K562 (cell line): ENCODE measurements around the gene TIGAR. TPM values are rescaled to one million over a fixed set of nuclear protein-coding genes. Genes with fewer than 3 reads are reported as not detected.

Experiments
- ARNT ChIP-seq, 2 experiments: fragments of 450-650 bp; IDR thresholded peaks; 2 replicates each; pipeline ENCODE4 v1.6.1; 2016; ENCODE audit warnings: mild to moderate bottlenecking in 1 of 2
- ATF1 ChIP-seq, 2 experiments: fragments of 450-650 bp in 1 of 2; IDR thresholded peaks; 2 replicates each; pipeline ENCODE4 v1.6.1; 2016; ENCODE audit warnings: missing compliant biosample characterization in 1 of 2, missing genetic modification characterization in 1 of 2
- ATF7 ChIP-seq: fragments of 450-650 bp; IDR thresholded peaks from 2 replicates; pipeline ENCODE4 v1.7.1; 2014; ENCODE audit warnings: mild to moderate bottlenecking, moderate library complexity
- CBFA2T2 ChIP-seq: fragments of 450-650 bp; conservative IDR thresholded peaks from 2 replicates; pipeline ENCODE4 v1.6.1; 2017; ENCODE audit warnings: mild to moderate bottlenecking
- CBFB ChIP-seq: sonication (generic); formaldehyde crosslinking; IDR thresholded peaks from 2 replicates; pipeline ENCODE4 v1.4.0; 2020; ENCODE audit warnings: mild to moderate bottlenecking, missing genetic modification reagents
- DDX20 ChIP-seq: fragments of 450-650 bp; IDR thresholded peaks from 2 replicates; pipeline ENCODE4 v1.6.1; 2016; ENCODE audit warnings: missing genetic modification characterization, low read depth, mild to moderate bottlenecking, missing compliant biosample characterization, moderate library complexity
- GATA2 ChIP-seq: sonication (generic); formaldehyde crosslinking; IDR thresholded peaks from 2 replicates; pipeline ENCODE4 v1.4.0; 2020; ENCODE audit warnings: mild to moderate bottlenecking, missing genetic modification reagents
- IRF2 ChIP-seq: sonication (generic); formaldehyde crosslinking; IDR thresholded peaks from 2 replicates; pipeline ENCODE4 v1.8.1; 2022; ENCODE audit warnings: mild to moderate bottlenecking, missing genetic modification reagents
- MEF2A ChIP-seq: IDR thresholded peaks from 2 replicates; pipeline ENCODE4 v1.6.1; 2011; ENCODE audit warnings: low read depth, mild to moderate bottlenecking, low read length, moderate library complexity; ENCODE audit not compliant: control insufficient read depth
- MYC ChIP-seq, 2 experiments: fragments of 250-450 bp in 1 of 2; sonication (Bioruptor Pico) in 1 of 2; IDR thresholded peaks; 2 replicates each; pipeline versions ENCODE4 v1.5.1 to v1.6.1; 2012 to 2021; ENCODE audit warnings: low read depth in 2 of 2, borderline replicate concordance in 1 of 2, improper control_type of control experiment in 1 of 2, low read length in 1 of 2, mild to moderate bottlenecking in 1 of 2, moderate library complexity in 1 of 2
- NFE2 ChIP-seq: IDR thresholded peaks from 2 replicates; pipeline ENCODE4 v1.6.1; 2014; ENCODE audit warnings: antibody characterized with exemption, low read depth
- PHF8 ChIP-seq: fragments of 200-600 bp; sonication (generic); IDR thresholded peaks from 2 replicates; pipeline ENCODE4 v1.6.1; 2012; ENCODE audit warnings: mixed run types, mild to moderate bottlenecking, inconsistent platforms, low read length, moderate library complexity, borderline replicate concordance
- RUNX1 ChIP-seq: sonication (generic); IDR thresholded peaks from 2 replicates; pipeline ENCODE4 v1.6.1; 2016; ENCODE audit warnings: antibody characterized with exemption, low read depth
- SNIP1 ChIP-seq: fragments of 450-650 bp; IDR thresholded peaks from 2 replicates; pipeline ENCODE4 v1.7.1; 2017; ENCODE audit warnings: low read depth, mild to moderate bottlenecking
- YY1 ChIP-seq, 3 experiments: IDR thresholded peaks; 2 replicates each; pipeline ENCODE4 v1.6.1; 2011; ENCODE audit warnings: low read length in 2 of 3, mild to moderate bottlenecking in 2 of 3, moderate library complexity in 2 of 3, borderline replicate concordance in 1 of 3, control low read depth in 1 of 3, low read depth in 1 of 3; ENCODE audit not compliant: insufficient read depth in 3 of 3, insufficient replicate concordance in 2 of 3, control insufficient read depth in 1 of 3, insufficient read length in 1 of 3; ENCODE audit errors: extremely low read depth in 1 of 3
- ZNF239 ChIP-seq: fragments of 250-450 bp; sonication (Bioruptor Pico); IDR thresholded peaks from 2 replicates; pipeline ENCODE4 v1.4.0; 2020; ENCODE audit warnings: mild to moderate bottlenecking
- ZNF408 ChIP-seq: fragments of 250-450 bp; sonication (Bioruptor Pico); IDR thresholded peaks from 2 replicates; pipeline ENCODE4 v1.4.0; 2020; ENCODE audit warnings: low read depth, mild to moderate bottlenecking, moderate library complexity
- polyA plus RNA-seq, 8 experiments: library from polyadenylated mRNA; depleted of rRNA in 4 of 8; stranded (reverse) in 5 of 8; unstranded in 3 of 8; fragments of >200 nt; fragmentation: Nextera tagmentation in 2 of 8; fragmentation: Illumina TruSeq in 1 of 8; extraction: Ambion mirVana in 2 of 8; extraction: Trizol in 1 of 8; gene quantifications; 2 replicates each; pipeline versions ENCODE4 v1.2.1 to v1.2.3, GENCODE V29; 2011 to 2014; ENCODE audit warnings: inconsistent platforms in 1 of 8, missing spikeins in 1 of 8
- total RNA-seq, 7 experiments: library from RNA; depleted of rRNA in 6 of 7; stranded (reverse); fragments of >200 nt in 6 of 7; fragmentation: Illumina TruSeq in 2 of 7; extraction: Trizol in 2 of 7; gene quantifications; 2 replicates each; pipeline versions ENCODE4 v1.2.1 to v1.2.3, GENCODE V29; 2011 to 2021; ENCODE audit warnings: low replicate concordance in 1 of 7
- TF ChIP-seq, protein P1 (sequence below): fragments of 250-450 bp; sonication (Bioruptor Pico); IDR thresholded peaks from 2 replicates; pipeline ENCODE4 v1.5.1; 2021; ENCODE audit warnings: mild to moderate bottlenecking
- TF ChIP-seq, protein P2 (sequence below): fragments of 250-450 bp; sonication (Bioruptor Pico); IDR thresholded peaks from 2 replicates; pipeline ENCODE4 v1.8.0; 2021; ENCODE audit warnings: borderline replicate concordance, mild to moderate bottlenecking, moderate library complexity; ENCODE audit not compliant: poor library complexity, severe bottlenecking
- TF ChIP-seq, protein P3 (sequence below): fragments of 450-650 bp; formaldehyde crosslinking; IDR thresholded peaks from 2 replicates; pipeline ENCODE4 v1.4.0; 2022; ENCODE audit warnings: missing genetic modification characterization
- TF ChIP-seq, protein P4 (sequence below): fragments of 450-650 bp; formaldehyde crosslinking; IDR thresholded peaks from 2 replicates; pipeline ENCODE4 v1.4.0; 2020; ENCODE audit warnings: mild to moderate bottlenecking, moderate library complexity
- TF ChIP-seq, protein P5 (sequence below): fragments of 250-450 bp; sonication (Bioruptor Pico); IDR thresholded peaks from 2 replicates; pipeline ENCODE4 v1.8.0; 2022; ENCODE audit warnings: moderate library complexity, mild to moderate bottlenecking, inconsistent platforms

TIGAR gene
- total and polyA plus RNA-seq, 9 of the 15 experiments (the other 6 are each of a cell fraction or from before 2014, with no cell fraction given): 0.11 to 1.0 (median 0.53) TPM; not detected in 2

DNA sequence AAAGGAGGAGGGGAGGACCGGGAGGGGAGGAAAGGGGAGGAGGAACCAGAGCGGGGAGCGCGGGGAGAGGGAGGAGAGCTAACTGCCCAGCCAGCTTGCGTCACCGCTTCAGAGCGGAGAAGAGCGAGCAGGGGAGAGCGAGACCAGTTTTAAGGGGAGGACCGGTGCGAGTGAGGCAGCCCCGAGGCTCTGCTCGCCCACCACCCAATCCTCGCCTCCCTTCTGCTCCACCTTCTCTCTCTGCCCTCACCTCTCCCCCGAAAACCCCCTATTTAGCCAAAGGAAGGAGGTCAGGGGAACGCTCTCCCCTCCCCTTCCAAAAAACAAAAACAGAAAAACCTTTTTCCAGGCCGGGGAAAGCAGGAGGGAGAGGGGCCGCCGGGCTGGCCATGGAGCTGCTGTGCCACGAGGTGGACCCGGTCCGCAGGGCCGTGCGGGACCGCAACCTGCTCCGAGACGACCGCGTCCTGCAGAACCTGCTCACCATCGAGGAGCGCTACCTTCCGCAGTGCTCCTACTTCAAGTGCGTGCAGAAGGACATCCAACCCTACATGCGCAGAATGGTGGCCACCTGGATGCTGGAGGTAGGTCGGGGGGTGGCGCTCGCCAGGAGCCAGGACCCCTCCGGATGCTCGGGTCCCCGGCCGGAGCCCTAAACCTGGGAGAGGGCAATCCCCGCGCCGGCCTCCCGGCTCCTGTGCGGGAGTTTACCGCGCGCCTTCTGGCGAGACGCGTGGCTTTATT is 47.2 kb upstream of the TIGAR start, which contains the start of gene CCND2 (continued):
- TF ChIP-seq MYC (IDR thresholded peaks at IDR 0.05; ENCODE audit: low read depth, low read length) (peak; percentile 10; the same call in 1 of the 2 replicates), MYC (CRISPR knock-in tag; IDR thresholded peaks at IDR 0.05; ENCODE audit: borderline replicate concordance, low read depth) (no peak), IRF2 (CRISPR knock-in tag) (no peak), MEF2A (no peak), DDX20 (tag) (no peak), RUNX1 (no peak), NFE2 (no peak), GATA2 (no peak), ARNT (IDR thresholded peaks at IDR 0.05) (no peak), ATF1 (CRISPR knock-in tag; IDR thresholded peaks at IDR 0.05) (no peak), ATF1 (tag; IDR thresholded peaks at IDR 0.05) (0 out of 2 replicates have a peak, but pooled peaks have one; percentile 42), YY1 (IDR thresholded peaks at IDR 0.05; ENCODE audit: borderline replicate concordance in 1 of 3, control insufficient read depth in 1 of 3, extremely low read depth in 1 of 3, insufficient read depth in 3 of 3, insufficient read length in 1 of 3, insufficient replicate concordance in 2 of 3, low read depth in 1 of 3, low read length in 2 of 3) (peak in 1 of 3 experiments; percentile 37), ZNF408 (CRISPR knock-in tag) (no peak), ZNF239 (CRISPR knock-in tag) (no peak), ATF7 (peak; percentile 82), PHF8 (peak; percentile 55; the same call in 1 of the 2 replicates), SNIP1 (no peak), CBFB (CRISPR knock-in tag) (no peak), CBFA2T2 (no peak)
- TF ChIP-seq, protein P1, sequence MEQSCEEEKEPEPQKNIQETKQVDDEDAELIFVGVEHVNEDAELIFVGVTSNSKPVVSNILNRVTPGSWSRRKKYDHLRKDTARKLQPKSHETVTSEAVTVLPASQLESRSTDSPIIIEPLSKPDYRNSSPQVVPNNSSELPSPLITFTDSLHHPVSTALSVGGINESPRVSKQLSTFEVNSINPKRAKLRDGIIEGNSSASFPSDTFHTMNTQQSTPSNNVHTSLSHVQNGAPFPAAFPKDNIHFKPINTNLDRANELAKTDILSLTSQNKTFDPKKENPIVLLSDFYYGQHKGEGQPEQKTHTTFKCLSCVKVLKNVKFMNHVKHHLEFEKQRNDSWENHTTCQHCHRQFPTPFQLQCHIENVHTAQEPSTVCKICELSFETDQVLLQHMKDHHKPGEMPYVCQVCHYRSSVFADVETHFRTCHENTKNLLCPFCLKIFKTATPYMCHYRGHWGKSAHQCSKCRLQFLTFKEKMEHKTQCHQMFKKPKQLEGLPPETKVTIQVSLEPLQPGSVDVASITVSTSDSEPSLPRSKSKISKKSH (CRISPR knock-in tag): no peak
- TF ChIP-seq, protein P2, sequence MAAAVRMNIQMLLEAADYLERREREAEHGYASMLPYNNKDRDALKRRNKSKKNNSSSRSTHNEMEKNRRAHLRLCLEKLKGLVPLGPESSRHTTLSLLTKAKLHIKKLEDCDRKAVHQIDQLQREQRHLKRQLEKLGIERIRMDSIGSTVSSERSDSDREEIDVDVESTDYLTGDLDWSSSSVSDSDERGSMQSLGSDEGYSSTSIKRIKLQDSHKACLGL: no peak
- TF ChIP-seq, protein P3, sequence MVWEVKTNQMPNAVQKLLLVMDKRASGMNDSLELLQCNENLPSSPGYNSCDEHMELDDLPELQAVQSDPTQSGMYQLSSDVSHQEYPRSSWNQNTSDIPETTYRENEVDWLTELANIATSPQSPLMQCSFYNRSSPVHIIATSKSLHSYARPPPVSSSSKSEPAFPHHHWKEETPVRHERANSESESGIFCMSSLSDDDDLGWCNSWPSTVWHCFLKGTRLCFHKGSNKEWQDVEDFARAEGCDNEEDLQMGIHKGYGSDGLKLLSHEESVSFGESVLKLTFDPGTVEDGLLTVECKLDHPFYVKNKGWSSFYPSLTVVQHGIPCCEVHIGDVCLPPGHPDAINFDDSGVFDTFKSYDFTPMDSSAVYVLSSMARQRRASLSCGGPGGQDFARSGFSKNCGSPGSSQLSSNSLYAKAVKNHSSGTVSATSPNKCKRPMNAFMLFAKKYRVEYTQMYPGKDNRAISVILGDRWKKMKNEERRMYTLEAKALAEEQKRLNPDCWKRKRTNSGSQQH: no peak
- TF ChIP-seq, protein P4, sequence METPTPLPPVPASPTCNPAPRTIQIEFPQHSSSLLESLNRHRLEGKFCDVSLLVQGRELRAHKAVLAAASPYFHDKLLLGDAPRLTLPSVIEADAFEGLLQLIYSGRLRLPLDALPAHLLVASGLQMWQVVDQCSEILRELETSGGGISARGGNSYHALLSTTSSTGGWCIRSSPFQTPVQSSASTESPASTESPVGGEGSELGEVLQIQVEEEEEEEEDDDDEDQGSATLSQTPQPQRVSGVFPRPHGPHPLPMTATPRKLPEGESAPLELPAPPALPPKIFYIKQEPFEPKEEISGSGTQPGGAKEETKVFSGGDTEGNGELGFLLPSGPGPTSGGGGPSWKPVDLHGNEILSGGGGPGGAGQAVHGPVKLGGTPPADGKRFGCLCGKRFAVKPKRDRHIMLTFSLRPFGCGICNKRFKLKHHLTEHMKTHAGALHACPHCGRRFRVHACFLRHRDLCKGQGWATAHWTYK (CRISPR knock-in tag): no peak
- TF ChIP-seq, protein P5, sequence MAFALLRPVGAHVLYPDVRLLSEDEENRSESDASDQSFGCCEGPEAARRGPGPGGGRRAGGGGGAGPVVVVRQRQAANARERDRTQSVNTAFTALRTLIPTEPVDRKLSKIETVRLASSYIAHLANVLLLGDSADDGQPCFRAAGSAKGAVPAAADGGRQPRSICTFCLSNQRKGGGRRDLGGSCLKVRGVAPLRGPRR (CRISPR knock-in tag): no peak
